Mammary epithelial cell (primary cell): ENCODE measurements around the gene OMP.

ENCODE experiments used
- CTCF ChIP-seq, 2 donors: IDR thresholded peaks in 1 of 2; conservative IDR thresholded peaks in 1 of 2; 2 replicates each; pipeline ENCODE4 v1.5.1; 2011 to 2012; ENCODE audit warnings: inconsistent platforms in 2 of 2, low read length in 2 of 2, mild to moderate bottlenecking in 2 of 2, control low read depth in 1 of 2, low read depth in 1 of 2; ENCODE audit not compliant: insufficient read depth in 1 of 2; ENCODE audit errors: extremely low read depth in 1 of 2
- EZH2 ChIP-seq: IDR thresholded peaks from 2 replicates; pipeline ENCODE4 v1.6.1; 2012; ENCODE audit warnings: low read length, inconsistent platforms, borderline replicate concordance

DNA sequence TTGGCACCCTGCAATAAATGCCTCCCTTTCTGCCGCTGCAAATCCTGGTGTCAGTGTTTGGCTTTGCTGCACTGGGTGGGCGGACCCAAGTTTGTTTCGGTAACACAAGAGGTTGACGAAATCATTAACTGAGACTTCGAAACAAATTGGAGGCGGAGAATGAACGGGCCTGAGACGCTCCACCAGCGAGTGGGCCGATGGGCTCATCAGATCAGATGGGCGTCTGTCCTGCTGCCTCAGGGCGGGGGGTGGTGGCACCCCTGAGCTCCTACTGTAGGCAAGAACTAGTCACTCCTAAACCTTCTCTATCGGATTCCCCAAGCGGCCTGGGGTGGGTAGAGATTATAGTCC lies 36.8 kb upstream of the OMP start:
- no peak for TF ChIP-seq CTCF (conservative IDR thresholded peaks at IDR 0.05 in 1 of 2, IDR thresholded peaks at IDR 0.05 in 1 of 2; ENCODE audit: extremely low read depth in 1 of 2, insufficient read depth in 1 of 2, low read depth in 1 of 2, low read length in 2 of 2)
- TF ChIP-seq EZH2 = no peak
